CD4-positive, alpha-beta T cell treated with Interleukin-1 beta for 1 hour (primary cell): Measurements from ENCODE around the gene RASL12.
"Not testable (repeated sequence)": the region's sequence is repeated elsewhere in the genome, so short reads cannot be mapped to it uniquely, and the experiment has no call there.

Experiments
- DNase-seq, 2 donors: peaks; one replicate each; pipeline ENCODE4 v3.0.0-alpha.2; 2020 to 2022

RASL12 gene

DNA sequence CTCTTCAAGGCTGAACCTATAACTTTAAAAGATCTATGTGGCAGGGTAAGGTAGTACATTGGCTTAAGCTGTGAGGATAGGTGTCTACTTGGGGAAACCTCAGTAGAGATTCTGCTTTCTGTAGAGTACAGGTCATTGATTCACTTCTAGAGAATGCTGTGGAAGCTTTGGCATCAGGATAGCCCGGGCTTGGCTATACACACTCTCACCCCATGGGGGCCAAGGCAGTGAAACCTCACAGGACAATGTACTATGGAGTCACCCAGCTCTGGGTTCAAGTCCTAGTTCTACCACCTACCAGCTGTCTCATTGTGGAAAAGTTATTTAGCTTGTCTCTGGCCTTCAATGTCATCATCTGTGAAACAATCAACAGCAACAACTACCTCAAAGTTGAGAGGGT lies 47.4 kb downstream of the RASL12 start:
- DNase-seq = no peak

DNA sequence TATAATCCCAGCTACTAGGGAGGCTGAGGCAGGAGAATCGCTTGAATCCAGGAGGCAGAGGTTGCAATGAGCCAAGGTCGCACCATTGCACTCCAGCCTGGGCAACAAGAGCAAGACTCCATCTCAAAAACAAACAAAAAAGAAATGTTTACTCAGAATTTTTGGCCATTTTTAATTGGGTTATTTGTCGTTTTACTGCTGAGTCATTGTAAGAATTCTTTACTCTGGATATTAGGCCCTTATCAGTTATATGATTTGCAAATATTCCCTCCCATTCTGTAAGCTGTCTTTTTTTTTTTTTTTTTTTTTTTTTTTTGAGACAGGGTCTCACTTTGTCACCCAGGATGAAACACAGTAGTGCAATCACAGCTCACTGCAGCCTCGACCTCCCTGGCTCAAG lies 56.6 kb downstream of the RASL12 start:
- not testable (repeated sequence) for DNase-seq

DNA sequence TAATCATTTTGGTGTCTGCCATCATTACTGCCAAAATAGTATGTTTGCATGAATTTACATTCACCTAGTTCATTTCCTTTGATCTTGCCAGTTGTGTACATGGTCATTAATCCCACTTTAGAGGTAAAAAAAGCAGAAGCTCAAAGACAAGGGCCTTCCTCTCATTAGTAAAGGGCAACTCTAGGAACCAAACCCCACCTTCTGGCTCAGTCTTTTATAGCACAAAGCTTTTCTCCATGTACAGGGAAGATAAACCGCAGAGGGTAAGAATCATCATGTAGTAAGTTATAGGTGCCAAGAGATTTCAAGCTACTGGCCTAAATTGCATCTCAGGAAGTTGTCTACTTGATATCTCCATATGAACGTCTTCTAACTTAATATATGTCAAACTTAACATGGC lies 58.8 kb downstream of the RASL12 start:
- DNase-seq = no peak

DNA sequence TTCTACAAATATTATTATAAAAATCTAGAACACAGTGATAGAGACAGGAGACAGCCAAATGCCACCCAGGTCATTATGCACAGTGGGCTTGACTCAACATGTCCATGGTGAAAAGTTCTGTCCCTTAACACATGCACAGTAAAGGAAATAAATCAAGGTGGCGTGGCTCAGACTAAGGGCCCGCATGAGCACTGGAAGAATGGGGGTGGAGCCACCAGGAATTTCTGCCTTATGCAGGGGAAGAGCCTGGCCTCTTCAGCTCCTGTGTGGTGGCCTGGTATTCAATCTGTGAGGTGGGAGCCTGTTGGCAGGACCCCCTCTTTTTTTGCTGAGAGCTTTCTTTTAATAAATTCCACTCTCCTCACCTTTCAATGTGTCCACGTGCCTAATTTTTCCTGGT lies 60.9 kb downstream of the RASL12 start:
- no peak for DNase-seq

DNA sequence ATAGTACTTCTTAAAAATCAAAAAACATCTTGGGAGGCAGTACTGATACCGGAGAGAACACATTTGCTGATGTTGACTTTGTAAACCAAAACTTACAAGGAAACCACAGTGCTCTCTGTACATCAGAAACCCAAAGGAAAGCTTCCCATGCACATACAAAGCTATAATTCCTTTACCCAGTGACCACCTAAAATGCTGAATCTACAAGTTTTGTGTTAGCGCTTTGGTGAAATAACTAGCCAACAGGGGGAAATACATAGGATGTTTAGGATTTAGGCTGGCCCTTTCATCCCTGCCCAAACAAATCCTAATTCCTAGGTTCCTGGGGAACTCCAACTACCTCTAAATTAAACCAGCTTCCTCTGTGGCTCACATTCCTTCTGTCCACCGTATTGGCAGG lies 62.8 kb downstream of the RASL12 start:
- DNase-seq = no peak
